Tracheal epithelial cell (primary cell): Measurements from ENCODE around the gene UBN1. TPM values are rescaled to one million over a fixed set of nuclear protein-coding genes. Genes with fewer than 3 reads are reported as not detected.

Source experiments
- total RNA-seq: library from RNA; depleted of rRNA; stranded (reverse); fragments of >200 nt; gene quantifications from 2 replicates; pipeline ENCODE4 v1.2.1, GENCODE V29; 2014

The UBN1 gene, protein sequence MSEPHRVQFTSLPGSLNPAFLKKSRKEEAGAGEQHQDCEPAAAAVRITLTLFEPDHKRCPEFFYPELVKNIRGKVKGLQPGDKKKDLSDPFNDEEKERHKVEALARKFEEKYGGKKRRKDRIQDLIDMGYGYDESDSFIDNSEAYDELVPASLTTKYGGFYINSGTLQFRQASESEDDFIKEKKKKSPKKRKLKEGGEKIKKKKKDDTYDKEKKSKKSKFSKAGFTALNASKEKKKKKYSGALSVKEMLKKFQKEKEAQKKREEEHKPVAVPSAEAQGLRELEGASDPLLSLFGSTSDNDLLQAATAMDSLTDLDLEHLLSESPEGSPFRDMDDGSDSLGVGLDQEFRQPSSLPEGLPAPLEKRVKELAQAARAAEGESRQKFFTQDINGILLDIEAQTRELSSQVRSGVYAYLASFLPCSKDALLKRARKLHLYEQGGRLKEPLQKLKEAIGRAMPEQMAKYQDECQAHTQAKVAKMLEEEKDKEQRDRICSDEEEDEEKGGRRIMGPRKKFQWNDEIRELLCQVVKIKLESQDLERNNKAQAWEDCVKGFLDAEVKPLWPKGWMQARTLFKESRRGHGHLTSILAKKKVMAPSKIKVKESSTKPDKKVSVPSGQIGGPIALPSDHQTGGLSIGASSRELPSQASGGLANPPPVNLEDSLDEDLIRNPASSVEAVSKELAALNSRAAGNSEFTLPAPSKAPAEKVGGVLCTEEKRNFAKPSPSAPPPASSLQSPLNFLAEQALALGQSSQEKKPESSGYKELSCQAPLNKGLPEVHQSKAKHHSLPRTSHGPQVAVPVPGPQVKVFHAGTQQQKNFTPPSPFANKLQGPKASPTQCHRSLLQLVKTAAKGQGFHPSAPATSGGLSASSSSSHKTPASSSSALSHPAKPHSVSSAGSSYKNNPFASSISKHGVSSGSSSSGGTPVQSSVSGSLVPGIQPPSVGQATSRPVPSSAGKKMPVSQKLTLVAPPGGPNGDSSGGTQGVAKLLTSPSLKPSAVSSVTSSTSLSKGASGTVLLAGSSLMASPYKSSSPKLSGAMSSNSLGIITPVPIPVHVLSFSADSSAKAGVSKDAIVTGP (N-terminal part only)
- 27.5 TPM in 2 replicates for total RNA-seq

DNA sequence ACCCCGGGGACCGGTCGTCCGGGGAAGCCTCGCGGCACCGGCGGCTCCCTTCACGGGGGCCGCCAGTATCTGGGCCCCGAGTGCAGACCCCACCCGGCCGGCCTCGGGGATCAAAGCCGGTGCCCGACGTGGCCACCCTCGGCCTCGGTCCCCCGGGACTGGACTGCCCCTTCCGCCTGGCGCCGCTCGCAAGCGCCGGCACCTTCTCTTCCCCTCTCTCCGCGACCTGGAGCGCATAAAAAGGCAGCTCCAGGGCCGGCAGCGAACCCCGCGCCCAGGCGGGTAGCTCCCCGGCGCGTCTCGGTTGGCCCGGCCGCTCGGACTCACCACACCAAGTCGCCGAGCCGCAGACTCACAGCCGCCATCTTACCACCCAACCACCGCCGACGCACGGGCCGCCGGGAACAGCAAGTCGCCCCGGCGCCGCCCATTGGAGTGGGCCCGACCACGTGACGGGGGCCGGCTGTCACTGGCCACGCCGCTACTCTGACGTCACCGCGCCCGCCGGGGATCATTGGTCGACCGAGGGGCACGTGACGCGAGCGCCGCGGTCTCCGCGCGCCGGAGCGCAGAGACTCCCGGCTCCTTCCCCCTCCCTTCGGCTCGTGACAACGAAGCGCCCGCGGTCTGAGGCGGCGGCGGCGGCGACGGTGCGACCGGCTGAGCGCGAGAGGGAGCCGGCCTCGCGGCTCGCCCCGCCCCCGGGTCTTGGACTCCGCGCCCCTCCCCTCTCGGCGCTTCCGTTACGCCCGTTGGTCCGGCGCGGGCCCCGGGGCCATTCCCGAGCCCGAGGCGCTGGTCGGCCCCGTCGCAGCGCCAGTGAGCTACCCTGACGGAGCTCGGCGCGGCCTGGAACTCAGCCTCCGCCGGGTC, at the start of gene UBN1, which contains the start of gene GLYR1:
Gene UBN1, plus strand, starts transcription at position 581 of the 873 bp plus-strand sequence. CDS start 5,437 bp downstream, outside the sequence.
Gene GLYR1, minus strand, starts transcription at position 388 of the 873 bp plus-strand sequence. Its CDS starts 23 bp downstream, at position 365.

DNA sequence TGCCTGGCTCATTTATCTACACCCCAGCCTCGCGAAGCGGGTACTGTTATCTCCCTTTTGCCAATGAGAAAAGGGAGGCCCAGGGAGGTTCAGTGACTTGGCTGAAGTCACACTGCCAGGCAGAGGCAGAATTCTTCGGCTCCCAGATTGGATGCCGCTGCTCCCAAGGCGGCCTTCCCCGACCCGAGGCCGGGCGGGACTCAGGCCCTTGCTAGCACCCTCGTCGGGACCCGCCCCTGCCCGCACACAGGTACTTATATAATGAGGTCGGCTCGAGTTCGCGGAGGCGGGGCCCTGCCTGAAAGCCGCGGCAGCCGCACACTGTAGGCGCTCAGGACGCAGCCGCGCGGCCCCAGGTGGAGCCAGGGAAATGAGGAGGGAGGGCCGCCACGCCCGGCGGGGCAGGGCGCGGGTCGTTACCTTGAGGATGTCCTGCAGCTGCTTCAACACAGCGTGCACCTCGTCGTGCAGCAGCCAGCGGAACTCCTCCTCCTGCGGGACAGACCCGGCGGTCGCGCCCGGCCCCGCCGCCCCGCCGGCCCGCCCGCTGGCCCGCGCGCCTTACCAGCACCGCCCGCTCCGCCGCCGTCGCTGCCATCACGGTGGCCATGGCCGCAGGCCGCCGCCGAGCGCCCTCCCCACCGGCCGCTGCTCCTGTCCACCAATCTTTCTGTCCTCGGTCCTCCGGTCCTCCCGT, 45.2 kb upstream of the UBN1 start, which contains the start of gene ROGDI:
Gene ROGDI, minus strand, starts transcription at position 672 of the 697 bp plus-strand sequence. Its CDS starts 62 bp downstream, at position 610.

Other genes with a start within 250 kb of the UBN1 start
- gene UBALD1, start 232.6 kb upstream of the UBN1 start, total RNA-seq, result 5.5 and 6.3 TPM in 2 replicates
- gene MGRN1, start 222.7 kb upstream of the UBN1 start, total RNA-seq, result 10.2 and 15.4 TPM in 2 replicates
- gene NUDT16L1, start 153.9 kb upstream of the UBN1 start, total RNA-seq, result 21.7 and 31.5 TPM in 2 replicates
- 15.1 and 18.8 TPM in 2 replicates for gene ANKS3, start 113.2 kb upstream of the UBN1 start, total RNA-seq
- gene DNAAF8, start 112.9 kb upstream of the UBN1 start, total RNA-seq, result under 0.01 TPM in 1 of 2 replicates, not detected in the other
- 4.7 and 8.4 TPM in 2 replicates for gene ZNF500, start 80.3 kb upstream of the UBN1 start, total RNA-seq
- not detected in 2 replicates for gene SEPTIN12, start 59.1 kb upstream of the UBN1 start, total RNA-seq
- 5.5 and 16.4 TPM in 2 replicates for gene SMIM22, start 52.1 kb upstream of the UBN1 start, total RNA-seq
- gene ROGDI, start 44.8 kb upstream of the UBN1 start, total RNA-seq, result 15.3 and 20.7 TPM in 2 replicates
- gene GLYR1, start 193 bp upstream of the UBN1 start, total RNA-seq, result 41.0 and 48.6 TPM in 2 replicates
- 88.0 and 150 TPM in 2 replicates for gene PPL, start 89.7 kb downstream of the UBN1 start, total RNA-seq
- under 0.01 and 0.43 TPM in 2 replicates for gene SEC14L5, start 110.8 kb downstream of the UBN1 start, total RNA-seq
- 16.6 and 17.9 TPM in 2 replicates for gene NAGPA, start 186.5 kb downstream of the UBN1 start, total RNA-seq
- not detected in 2 replicates for gene C16orf89, start 218.5 kb downstream of the UBN1 start, total RNA-seq
- gene ALG1, start 224.4 kb downstream of the UBN1 start, total RNA-seq, result 19.8 and 21.0 TPM in 2 replicates